ENCODE data around the gene SP1. TPM values are rescaled to one million over a fixed set of nuclear protein-coding genes. Genes with fewer than 3 reads are reported as not detected.
"Not testable (repeated sequence)": the region's sequence is repeated elsewhere in the genome, so short reads cannot be mapped to it uniquely, and the experiment has no call there.

The SP1 gene
- total RNA-seq, 1 donor from 2014 or later, result 69.5 TPM

DNA sequence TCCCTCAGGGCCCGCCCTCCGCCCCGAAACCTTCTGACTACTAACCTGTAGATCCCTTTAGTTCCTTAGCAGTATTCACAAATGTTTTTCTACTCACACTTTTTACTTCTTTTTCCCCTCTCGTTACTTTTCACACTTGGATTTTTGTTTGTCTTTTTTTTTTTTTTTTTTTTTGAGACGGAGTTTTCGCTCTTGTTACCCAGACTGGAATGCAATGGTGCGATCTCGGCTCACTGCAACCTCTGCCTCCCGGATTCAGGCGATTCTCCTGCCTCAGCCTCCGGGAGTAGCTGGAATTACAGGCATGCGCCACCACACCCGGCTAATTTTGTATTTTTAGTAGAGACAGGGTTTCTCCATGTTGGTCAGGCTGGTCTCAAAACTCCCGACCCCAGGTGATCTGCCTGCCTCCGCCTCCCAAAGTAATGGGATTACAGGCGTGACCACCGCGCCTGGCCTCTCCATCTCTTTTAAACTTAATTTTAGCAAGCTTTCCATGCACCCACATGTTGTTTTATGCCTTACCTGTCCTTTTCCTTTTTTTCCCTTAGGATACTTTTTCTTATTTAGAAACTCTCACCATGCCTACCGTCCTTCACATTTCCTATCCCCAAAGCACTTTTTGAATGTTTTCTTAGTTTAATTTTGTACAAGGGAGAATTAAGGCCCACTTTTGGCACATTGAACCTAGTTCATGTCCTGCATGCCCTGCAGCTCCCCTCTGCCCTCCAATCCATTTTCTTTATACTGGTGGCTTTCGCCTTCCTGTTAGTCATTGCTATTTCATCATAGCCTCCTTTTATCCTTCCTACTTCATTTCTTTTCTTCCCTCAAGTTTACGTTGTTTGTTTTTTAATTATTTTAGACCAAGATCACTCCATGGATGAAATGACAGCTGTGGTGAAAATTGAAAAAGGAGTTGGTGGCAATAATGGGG lies 1.1 kb downstream of the SP1 start:
- Mint-ChIP-seq H3K36me3 (ENCODE audit: low read depth, unreplicated experiment) (peaks cover 27% of the 10 kb centered on the region), H3K4me3 (ENCODE audit: unreplicated experiment) (peak overlapping the region; percentile 93), H3K4me1 (ENCODE audit: unreplicated experiment) (peaks cover 36% of the 10 kb centered on the region), H3K27ac (ENCODE audit: unreplicated experiment) (peak overlapping the region; percentile 97), H3K9me3 (ENCODE audit: unreplicated experiment) (no peaks in the 10 kb centered on the region), H3K27me3 (ENCODE audit: unreplicated experiment) (peaks cover 2% of the 10 kb centered on the region)
- TF ChIP-seq, protein P1, sequence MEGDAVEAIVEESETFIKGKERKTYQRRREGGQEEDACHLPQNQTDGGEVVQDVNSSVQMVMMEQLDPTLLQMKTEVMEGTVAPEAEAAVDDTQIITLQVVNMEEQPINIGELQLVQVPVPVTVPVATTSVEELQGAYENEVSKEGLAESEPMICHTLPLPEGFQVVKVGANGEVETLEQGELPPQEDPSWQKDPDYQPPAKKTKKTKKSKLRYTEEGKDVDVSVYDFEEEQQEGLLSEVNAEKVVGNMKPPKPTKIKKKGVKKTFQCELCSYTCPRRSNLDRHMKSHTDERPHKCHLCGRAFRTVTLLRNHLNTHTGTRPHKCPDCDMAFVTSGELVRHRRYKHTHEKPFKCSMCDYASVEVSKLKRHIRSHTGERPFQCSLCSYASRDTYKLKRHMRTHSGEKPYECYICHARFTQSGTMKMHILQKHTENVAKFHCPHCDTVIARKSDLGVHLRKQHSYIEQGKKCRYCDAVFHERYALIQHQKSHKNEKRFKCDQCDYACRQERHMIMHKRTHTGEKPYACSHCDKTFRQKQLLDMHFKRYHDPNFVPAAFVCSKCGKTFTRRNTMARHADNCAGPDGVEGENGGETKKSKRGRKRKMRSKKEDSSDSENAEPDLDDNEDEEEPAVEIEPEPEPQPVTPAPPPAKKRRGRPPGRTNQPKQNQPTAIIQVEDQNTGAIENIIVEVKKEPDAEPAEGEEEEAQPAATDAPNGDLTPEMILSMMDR (IDR thresholded peaks at IDR 0.05; ENCODE audit: unreplicated experiment), result no peak
- DNase-seq (ENCODE audit: low spot score), result peak; percentile 27

- peak overlapping the region; percentile 93 for H3K4me3 Mint-ChIP-seq (ENCODE audit: unreplicated experiment)
- H3K4me1 Mint-ChIP-seq (ENCODE audit: unreplicated experiment), result peaks cover 38% of the 10 kb centered on the region
- peaks cover 2% of the 10 kb centered on the region for H3K27me3 Mint-ChIP-seq (ENCODE audit: unreplicated experiment)
- peaks cover 29% of the 10 kb centered on the region for H3K36me3 Mint-ChIP-seq (ENCODE audit: low read depth, unreplicated experiment)
- no peaks in the 10 kb centered on the region for H3K9me3 Mint-ChIP-seq (ENCODE audit: unreplicated experiment)
- DNase-seq (ENCODE audit: low spot score), result peak; percentile 60
- TF ChIP-seq, protein P1 (IDR thresholded peaks at IDR 0.05; ENCODE audit: unreplicated experiment), result peak; percentile 38
- peak overlapping the region; percentile 97 for H3K27ac Mint-ChIP-seq (ENCODE audit: unreplicated experiment)
Observed at GRCh38 chr12:53381731-53382630, 2.0 kb downstream of the SP1 start.

DNA sequence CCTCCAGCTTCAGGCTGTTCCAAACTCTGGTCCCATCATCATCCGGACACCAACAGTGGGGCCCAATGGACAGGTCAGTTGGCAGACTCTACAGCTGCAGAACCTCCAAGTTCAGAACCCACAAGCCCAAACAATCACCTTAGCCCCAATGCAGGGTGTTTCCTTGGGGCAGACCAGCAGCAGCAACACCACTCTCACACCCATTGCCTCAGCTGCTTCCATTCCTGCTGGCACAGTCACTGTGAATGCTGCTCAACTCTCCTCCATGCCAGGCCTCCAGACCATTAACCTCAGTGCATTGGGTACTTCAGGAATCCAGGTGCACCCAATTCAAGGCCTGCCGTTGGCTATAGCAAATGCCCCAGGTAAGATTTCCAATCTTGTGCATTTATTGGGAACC lies 3.3 kb downstream of the SP1 start:
- Mint-ChIP-seq H3K27me3 (ENCODE audit: unreplicated experiment) (peaks cover 2% of the 10 kb centered on the region), H3K4me3 (ENCODE audit: unreplicated experiment) (peak overlapping the region; percentile 80), H3K27ac (ENCODE audit: unreplicated experiment) (no peak overlapping the region), H3K36me3 (ENCODE audit: low read depth, unreplicated experiment) (peaks cover 29% of the 10 kb centered on the region), H3K9me3 (ENCODE audit: unreplicated experiment) (no peaks in the 10 kb centered on the region), H3K4me1 (ENCODE audit: unreplicated experiment) (peaks cover 45% of the 10 kb centered on the region)
- TF ChIP-seq, protein P1 (IDR thresholded peaks at IDR 0.05; ENCODE audit: unreplicated experiment), result no peak
- DNase-seq (ENCODE audit: low spot score), result no peak

DNA sequence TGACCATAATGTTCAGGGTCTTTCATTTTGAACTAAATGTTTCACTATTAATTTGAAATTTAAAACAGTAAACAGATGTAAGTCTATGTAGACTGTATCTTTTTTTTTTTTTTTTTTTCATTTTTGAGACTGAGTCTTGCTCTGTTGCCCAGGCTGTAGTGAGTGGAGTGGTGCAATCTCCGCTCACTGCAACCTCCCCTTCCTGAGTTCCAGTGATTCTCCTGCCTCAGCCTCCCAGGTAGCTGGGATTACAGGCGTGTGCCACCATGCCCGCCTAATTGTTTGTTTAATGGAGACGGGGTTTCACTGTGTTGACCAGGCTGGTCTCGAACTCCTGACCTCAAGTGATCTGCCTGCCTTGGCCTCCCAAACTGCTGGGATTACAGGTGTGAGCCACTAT lies 6.4 kb downstream of the SP1 start:
- H3K27ac Mint-ChIP-seq (ENCODE audit: unreplicated experiment), result peak overlapping the region; percentile 65
- H3K4me3 Mint-ChIP-seq (ENCODE audit: unreplicated experiment); DNase-seq (ENCODE audit: low spot score); H3K9me3 Mint-ChIP-seq (ENCODE audit: unreplicated experiment); H3K27me3 Mint-ChIP-seq (ENCODE audit: unreplicated experiment): not testable (repeated sequence)
- H3K36me3 Mint-ChIP-seq (ENCODE audit: low read depth, unreplicated experiment), result peaks cover 25% of the 10 kb centered on the region
- H3K4me1 Mint-ChIP-seq (ENCODE audit: unreplicated experiment), result peaks cover 39% of the 10 kb centered on the region

DNA sequence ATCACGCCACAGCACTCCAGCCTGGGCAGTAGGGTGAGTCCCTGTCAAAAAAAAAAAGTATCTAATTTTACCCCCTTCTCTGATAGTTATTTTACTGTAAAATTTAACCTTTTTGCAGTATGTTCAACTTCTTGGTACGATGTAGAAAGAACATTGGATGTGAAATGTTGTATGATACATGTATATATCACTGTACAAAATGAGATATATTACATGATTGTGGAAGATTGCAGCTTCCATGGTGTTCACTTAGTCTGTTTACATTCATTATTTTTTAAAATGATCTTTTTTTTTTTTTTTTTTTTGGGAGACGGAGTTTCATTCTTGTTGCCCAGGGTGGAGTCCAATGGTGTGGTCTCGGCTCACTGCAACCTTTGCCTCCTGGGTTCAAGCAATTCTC lies 9.0 kb downstream of the SP1 start:
- TF ChIP-seq, protein P1 (IDR thresholded peaks at IDR 0.05; ENCODE audit: unreplicated experiment), result no peak
- no peak overlapping the region for H3K4me3 Mint-ChIP-seq (ENCODE audit: unreplicated experiment)
- no peaks in the 10 kb centered on the region for H3K9me3 Mint-ChIP-seq (ENCODE audit: unreplicated experiment)
- H3K36me3 Mint-ChIP-seq (ENCODE audit: low read depth, unreplicated experiment), result peaks cover 4% of the 10 kb centered on the region
- no peak overlapping the region for H3K27ac Mint-ChIP-seq (ENCODE audit: unreplicated experiment)
- no peaks in the 10 kb centered on the region for H3K27me3 Mint-ChIP-seq (ENCODE audit: unreplicated experiment)
- peaks cover 16% of the 10 kb centered on the region for H3K4me1 Mint-ChIP-seq (ENCODE audit: unreplicated experiment)
- no peak for DNase-seq (ENCODE audit: low spot score)
